HK-2 (cell line): ENCODE data around the gene ABCG1.

Experiments used
- DNase-seq: peaks from one replicate; pipeline ENCODE4 v3.0.0-alpha.2; 2018; ENCODE audit not compliant: unreplicated experiment

The ABCG1 gene

GRCh38 chr21:42251654-42252324 lies 32.8 kb downstream of the ABCG1 start:
- no peak for DNase-seq

GRCh38 chr21:42252325-42252654 lies 33.4 kb downstream of the ABCG1 start:
- no peak for DNase-seq

DNA sequence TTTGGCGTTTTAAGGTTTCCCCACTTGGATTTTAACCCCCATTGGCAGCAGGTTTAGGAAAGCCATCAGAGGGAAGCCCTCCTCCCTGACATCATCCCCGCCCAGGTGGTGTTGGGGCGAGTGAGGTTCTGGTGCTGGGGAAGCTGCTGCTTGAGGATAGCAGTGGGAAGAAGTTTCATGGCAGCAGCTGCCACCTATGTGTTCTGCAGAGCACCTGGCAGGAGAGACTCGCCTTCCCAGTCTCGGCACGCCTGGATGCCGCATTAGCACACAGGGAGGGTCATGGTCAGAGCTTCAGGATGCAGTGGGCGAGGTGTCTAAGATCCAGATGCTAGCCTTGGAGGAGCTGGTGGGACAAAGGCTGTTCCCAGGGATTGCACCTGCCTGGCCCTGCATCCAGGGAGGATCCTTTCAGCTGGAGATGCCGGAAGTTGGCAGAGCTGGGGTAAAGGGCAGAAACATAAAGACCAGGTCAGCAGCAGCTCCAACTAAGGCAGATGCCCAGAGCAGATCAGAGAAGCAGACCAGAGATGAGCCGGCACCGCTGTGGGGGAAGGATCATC lies 33.9 kb downstream of the ABCG1 start:
- no peak for DNase-seq

- DNase-seq: no peak
These were observed 34.5 kb downstream of the ABCG1 start for GRCh38 chr21:42253466-42253865.

GRCh38 chr21:42254083-42254482 lies 35.1 kb downstream of the ABCG1 start:
- DNase-seq: no peak

DNA sequence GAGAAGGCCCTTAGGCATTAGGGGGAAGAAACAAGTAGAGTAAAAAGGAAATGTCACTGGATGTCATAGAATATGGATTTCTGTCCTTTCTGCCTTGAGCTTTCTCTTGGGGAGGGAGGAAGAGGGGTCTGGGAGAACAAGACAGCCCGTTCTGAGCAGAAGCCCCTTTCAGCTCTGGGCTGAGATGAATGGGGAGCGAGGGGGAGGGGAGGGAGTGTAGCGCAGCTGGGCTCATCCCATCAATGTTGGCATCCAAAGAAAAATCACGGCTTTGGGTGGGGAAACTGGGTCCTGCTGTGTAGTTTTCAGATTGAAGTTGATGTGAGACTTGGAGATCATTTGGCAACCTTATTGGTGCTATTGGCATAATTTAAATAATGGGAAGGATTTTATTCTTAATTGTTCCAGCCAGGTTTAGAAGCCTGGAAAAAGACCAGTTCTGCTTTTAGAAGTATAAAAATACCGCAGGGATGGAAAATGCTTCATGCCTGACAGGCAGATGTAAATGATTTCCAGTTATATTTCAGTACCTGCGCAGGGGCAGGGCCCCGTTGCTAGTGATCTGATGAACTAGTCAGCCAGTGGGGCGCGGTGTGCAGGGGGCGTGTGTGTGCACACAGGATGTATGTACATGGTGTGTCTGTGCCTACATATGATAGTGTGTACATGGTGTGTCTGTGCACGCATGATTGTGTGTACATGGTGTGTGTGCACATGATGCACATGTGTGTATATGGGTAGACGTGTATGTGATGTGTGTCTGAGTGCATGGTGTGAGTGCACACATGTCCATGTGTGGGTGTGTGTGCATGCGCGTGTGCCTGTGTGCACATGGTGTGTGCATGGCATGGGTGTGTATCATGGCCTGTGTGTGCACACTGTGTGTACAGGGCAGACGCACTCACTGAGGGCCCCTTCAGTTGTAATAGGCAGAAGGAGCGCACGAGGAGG lies 36.0 kb downstream of the ABCG1 start:
- no peak for DNase-seq

DNA sequence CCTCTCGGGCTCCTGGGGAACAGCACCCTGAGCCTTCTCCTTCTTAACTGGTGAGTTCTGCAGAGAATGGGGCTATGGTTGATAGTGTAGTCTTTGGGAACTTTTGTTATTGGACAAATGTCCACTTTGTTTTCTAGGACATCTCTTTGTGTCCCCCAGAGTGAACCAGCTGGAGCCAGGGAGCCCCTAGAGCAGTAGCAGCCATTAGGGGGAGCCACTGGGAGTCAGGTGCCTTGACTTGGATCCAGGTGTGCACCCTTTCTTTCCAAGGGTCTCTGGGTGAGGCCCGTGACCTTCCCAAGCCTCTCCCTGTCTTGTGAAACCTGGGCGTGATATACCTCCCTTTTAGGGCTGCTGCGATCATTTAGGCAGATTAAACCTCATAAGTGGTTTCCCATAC lies 36.9 kb downstream of the ABCG1 start:
- no peak for DNase-seq

DNA sequence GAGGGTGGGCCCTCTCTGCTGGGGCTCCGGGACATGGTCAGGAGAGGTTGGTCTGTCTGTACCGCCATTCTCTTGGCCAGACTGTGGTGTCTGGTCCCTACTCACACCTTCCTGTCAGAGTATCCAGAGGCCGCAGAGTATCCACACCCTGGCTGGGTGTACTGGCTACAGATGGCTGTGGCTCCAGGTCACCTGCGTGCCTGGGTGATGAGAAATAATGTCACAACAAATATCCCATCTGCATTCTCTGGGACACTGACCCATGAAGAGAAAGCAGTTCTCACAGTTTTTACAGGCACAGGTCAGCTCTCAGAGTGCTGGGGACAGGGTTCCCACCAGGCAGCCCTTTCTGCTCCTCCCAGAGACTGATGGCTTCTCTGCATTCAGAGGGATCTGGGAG lies 37.4 kb downstream of the ABCG1 start:
- DNase-seq: no peak

GRCh38 chr21:42257091-42257765 lies 38.3 kb downstream of the ABCG1 start:
- no peak for DNase-seq

- DNase-seq: peak; percentile 28
These were observed 39.4 kb downstream of the ABCG1 start for GRCh38 chr21:42258150-42258884.

- no peak for DNase-seq
These were observed 40.0 kb downstream of the ABCG1 start for GRCh38 chr21:42258885-42259407.

GRCh38 chr21:42260121-42260520 lies 41.2 kb downstream of the ABCG1 start:
- DNase-seq: no peak

- no peak for DNase-seq
These were observed 42.9 kb downstream of the ABCG1 start for GRCh38 chr21:42261829-42262200.

- DNase-seq: peak; percentile 4
These were observed 43.9 kb downstream of the ABCG1 start for GRCh38 chr21:42262831-42263231.

GRCh38 chr21:42263591-42264131 lies 44.7 kb downstream of the ABCG1 start:
- DNase-seq: no peak

GRCh38 chr21:42264245-42265195 lies 45.6 kb downstream of the ABCG1 start:
- no peak for DNase-seq

DNA sequence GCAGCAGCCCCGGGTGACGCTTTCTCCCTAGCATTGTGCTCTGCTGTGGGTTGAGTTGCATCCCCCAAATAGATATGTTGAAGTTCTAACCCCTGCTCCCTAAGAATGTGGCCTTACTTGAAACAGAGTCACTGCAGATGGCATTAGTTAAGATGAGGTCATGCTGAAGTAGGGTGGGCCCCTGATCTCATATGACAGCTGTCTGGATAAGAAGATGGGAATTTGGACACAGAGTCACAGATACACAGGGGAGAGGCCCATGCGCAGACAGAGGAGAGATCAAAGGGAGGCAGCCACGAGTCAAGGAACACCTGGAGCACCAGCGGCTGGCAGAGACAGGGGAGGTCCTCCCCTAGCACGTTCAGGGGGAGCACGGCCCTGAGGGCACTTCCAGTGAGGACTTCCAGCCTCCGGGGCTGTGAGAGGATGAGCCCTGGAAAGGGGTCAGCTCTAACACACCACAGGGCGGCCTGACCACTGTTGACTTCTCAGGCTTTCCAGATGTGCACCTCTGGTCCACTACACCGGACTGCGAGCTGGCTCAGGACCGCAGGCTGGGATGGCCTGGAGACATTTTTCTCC lies 46.4 kb downstream of the ABCG1 start:
- no peak for DNase-seq

- DNase-seq: no peak
These were observed 48.1 kb downstream of the ABCG1 start for GRCh38 chr21:42266971-42267556.

DNA sequence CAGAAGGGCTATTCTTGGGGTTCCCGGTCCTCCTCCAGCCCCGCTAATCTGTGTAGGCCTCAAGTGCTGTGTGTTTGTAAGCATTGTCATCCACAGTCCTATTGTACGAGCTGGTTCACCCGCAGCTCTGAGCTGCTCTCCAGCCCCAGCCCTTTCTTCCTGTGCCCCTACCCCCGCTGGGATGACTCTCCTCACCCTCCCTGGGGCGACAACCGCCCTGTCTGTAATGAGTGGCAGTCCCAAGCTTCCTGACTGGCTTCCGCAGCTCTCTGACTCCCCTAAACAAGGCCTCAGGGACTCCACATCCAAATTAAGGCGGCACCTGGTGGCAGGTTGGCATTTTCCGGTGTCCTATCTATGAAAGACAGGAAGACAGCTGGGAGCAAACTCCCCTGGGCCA lies 50.4 kb downstream of the ABCG1 start:
- no peak for DNase-seq
